ENCODE data around the gene SMPD3.

- TF ChIP-seq, protein P1, sequence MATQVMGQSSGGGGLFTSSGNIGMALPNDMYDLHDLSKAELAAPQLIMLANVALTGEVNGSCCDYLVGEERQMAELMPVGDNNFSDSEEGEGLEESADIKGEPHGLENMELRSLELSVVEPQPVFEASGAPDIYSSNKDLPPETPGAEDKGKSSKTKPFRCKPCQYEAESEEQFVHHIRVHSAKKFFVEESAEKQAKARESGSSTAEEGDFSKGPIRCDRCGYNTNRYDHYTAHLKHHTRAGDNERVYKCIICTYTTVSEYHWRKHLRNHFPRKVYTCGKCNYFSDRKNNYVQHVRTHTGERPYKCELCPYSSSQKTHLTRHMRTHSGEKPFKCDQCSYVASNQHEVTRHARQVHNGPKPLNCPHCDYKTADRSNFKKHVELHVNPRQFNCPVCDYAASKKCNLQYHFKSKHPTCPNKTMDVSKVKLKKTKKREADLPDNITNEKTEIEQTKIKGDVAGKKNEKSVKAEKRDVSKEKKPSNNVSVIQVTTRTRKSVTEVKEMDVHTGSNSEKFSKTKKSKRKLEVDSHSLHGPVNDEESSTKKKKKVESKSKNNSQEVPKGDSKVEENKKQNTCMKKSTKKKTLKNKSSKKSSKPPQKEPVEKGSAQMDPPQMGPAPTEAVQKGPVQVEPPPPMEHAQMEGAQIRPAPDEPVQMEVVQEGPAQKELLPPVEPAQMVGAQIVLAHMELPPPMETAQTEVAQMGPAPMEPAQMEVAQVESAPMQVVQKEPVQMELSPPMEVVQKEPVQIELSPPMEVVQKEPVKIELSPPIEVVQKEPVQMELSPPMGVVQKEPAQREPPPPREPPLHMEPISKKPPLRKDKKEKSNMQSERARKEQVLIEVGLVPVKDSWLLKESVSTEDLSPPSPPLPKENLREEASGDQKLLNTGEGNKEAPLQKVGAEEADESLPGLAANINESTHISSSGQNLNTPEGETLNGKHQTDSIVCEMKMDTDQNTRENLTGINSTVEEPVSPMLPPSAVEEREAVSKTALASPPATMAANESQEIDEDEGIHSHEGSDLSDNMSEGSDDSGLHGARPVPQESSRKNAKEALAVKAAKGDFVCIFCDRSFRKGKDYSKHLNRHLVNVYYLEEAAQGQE (IDR thresholded peaks at IDR 0.05; ENCODE audit: insufficient read depth in 1 of 2, low read depth in 2 of 2, low read length in 2 of 2): no peak
- TF ChIP-seq POLR2AphosphoS5 (IDR thresholded peaks at IDR 0.05; ENCODE audit: low read depth, low read length): no peak
Observed at GRCh38 chr16:68455631-68456030, 7.3 kb upstream of the SMPD3 start.
